NCI-H2029 treated with DMSO at 0.1 percent for 48 hours (cell line): ENCODE measurements around the gene CALD1.

Source experiments
- DNase-seq: peaks from one replicate; lab custom pipeline; 2025; lab: John Stamatoyannopoulos, UW

Gene CALD1

GRCh38 chr7:134927723-134928122 is 148.3 kb downstream of the CALD1 start:
- no peak for DNase-seq

- DNase-seq = no peak
These were observed 149.1 kb downstream of the CALD1 start for GRCh38 chr7:134928554-134928953.

GRCh38 chr7:134931487-134931886 is 152.1 kb downstream of the CALD1 start:
- DNase-seq = no peak

GRCh38 chr7:134932707-134933370 is 153.4 kb downstream of the CALD1 start:
- no peak for DNase-seq

GRCh38 chr7:134933460-134934068 is 154.1 kb downstream of the CALD1 start:
- no peak for DNase-seq

- DNase-seq = no peak
These were observed 156.3 kb downstream of the CALD1 start for GRCh38 chr7:134935701-134936100.

- no peak for DNase-seq
These were observed 157.6 kb downstream of the CALD1 start for GRCh38 chr7:134936893-134937510.

- no peak for DNase-seq
These were observed 158.7 kb downstream of the CALD1 start for GRCh38 chr7:134938141-134938540.

GRCh38 chr7:134939136-134939535 is 159.7 kb downstream of the CALD1 start:
- no peak for DNase-seq

GRCh38 chr7:134940729-134941128 is 161.3 kb downstream of the CALD1 start:
- DNase-seq = no peak

- no peak for DNase-seq
These were observed 161.9 kb downstream of the CALD1 start for GRCh38 chr7:134941185-134941900.

GRCh38 chr7:134941952-134942351 is 162.5 kb downstream of the CALD1 start:
- DNase-seq = no peak

GRCh38 chr7:134942690-134943466 is 163.4 kb downstream of the CALD1 start:
- no peak for DNase-seq

- no peak for DNase-seq
These were observed 164.5 kb downstream of the CALD1 start for GRCh38 chr7:134943785-134944400.

GRCh38 chr7:134945691-134946090 is 166.3 kb downstream of the CALD1 start:
- no peak for DNase-seq

- DNase-seq = no peak
These were observed 166.8 kb downstream of the CALD1 start for GRCh38 chr7:134946260-134946659.

GRCh38 chr7:134947329-134947728 is 167.9 kb downstream of the CALD1 start:
- no peak for DNase-seq

- DNase-seq = no peak
These were observed 168.4 kb downstream of the CALD1 start for GRCh38 chr7:134947831-134948230.

- no peak for DNase-seq
These were observed 168.8 kb downstream of the CALD1 start for GRCh38 chr7:134948246-134948645.

GRCh38 chr7:134948736-134949135 is 169.3 kb downstream of the CALD1 start:
- DNase-seq = no peak

- DNase-seq = no peak
These were observed 169.7 kb downstream of the CALD1 start for GRCh38 chr7:134949171-134949570.
